ENCODE measurements around the gene ARHGAP15.

GRCh38 chr2:143192716-143193115, 63.5 kb downstream of the ARHGAP15 start:
- TF ChIP-seq CTCF (IDR thresholded peaks at IDR 0.05) (no peak), POLR2A (IDR thresholded peaks at IDR 0.05) (no peak), EP300 (IDR thresholded peaks at IDR 0.05) (no peak)
